Thyroid gland (tissue), 4 donors: Measurements from ENCODE around the gene OR13A1.

ENCODE experiments used
- CTCF ChIP-seq, 6 experiments: fragments of 200-600 bp in 3 of 6; fragments of 450-650 bp in 3 of 6; sonication (generic) in 3 of 6; IDR thresholded peaks; one replicate each; pipeline ENCODE4 v1.5.1; 2016 to 2019; ENCODE audit warnings: antibody characterized with exemption in 6 of 6, mild to moderate bottlenecking in 2 of 6, inconsistent platforms in 1 of 6, moderate library complexity in 1 of 6
- POLR2A ChIP-seq, 2 donors: fragments of 450-650 bp; IDR thresholded peaks; one replicate each; pipeline ENCODE4 v1.6.1; 2017; ENCODE audit warnings: antibody characterized with exemption in 2 of 2, mild to moderate bottlenecking in 2 of 2, moderate library complexity in 1 of 2

DNA sequence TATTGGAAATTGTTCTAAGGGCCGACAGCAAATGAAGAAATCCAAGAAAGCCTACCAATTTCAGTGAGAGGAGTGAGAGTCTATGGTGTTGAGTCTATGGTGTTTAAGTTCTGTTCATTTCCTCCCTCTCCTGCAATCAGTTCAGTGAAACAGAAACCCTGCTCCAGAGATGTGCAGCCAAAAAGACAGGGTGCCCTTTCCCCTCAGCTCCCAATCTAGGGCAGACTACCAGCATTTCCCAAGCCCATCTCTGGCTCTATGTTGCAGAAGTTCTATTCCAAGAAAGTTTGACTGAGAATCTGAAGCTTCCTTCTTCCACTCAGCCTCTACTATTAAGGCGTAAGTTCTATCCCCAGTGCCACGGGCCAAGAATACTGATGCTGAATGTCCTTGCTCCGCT is 40.1 kb upstream of the OR13A1 start:
- no peak for TF ChIP-seq POLR2A (IDR thresholded peaks at IDR 0.05)
- no peak for TF ChIP-seq CTCF (IDR thresholded peaks at IDR 0.05)
